CD4-positive, alpha-beta T cell (primary cell): ENCODE measurements around the gene ABCC3. TPM values are rescaled to one million over a fixed set of nuclear protein-coding genes. Genes with fewer than 3 reads are reported as not detected.

Source experiments
- ATAC-seq: fragments of 200-7000 bp; cut with Tn5 transposase; one replicate; pipeline ENCODE4 v1.10.0; 2022; ENCODE audit warnings: mild to moderate bottlenecking; ENCODE audit not compliant: poor library complexity
- CTCF ChIA-PET: fragments of 350-600 bp; sonication (Branson Sonifier 250); formaldehyde crosslinking; loops from one replicate; lab custom pipeline; 2021; ENCODE audit warnings: antibody characterized with exemption, inconsistent platforms; lab: Charles Lee
- POLR2A ChIA-PET: fragments of 350-600 bp; sonication (Branson Sonifier 250); formaldehyde crosslinking; loops from one replicate; lab custom pipeline; 2021; ENCODE audit warnings: antibody characterized with exemption, inconsistent platforms; lab: Charles Lee
- DNase-seq, 14 experiments: peaks; one replicate each; pipeline ENCODE4 v3.0.0-alpha.2; 2013 to 2020; ENCODE audit warnings: mixed read lengths in 2 of 14
- H3K27ac ChIP-seq, 2 donors: one replicate each; pipeline versions ENCODE4 v1.5.1 to v1.7.0; 2013; ENCODE audit warnings: low read length in 2 of 2, low read depth in 1 of 2, mild to moderate bottlenecking in 1 of 2
- H3K27me3 ChIP-seq, 2 experiments: 1 replicate in 1 of 2; 2 replicates in 1 of 2; pipeline versions ENCODE4 v1.6.1 to v1.7.0; 2013; ENCODE audit warnings: low read length in 2 of 2, control low read depth in 1 of 2, mild to moderate bottlenecking in 1 of 2, moderate library complexity in 1 of 2; ENCODE audit not compliant: insufficient read depth in 2 of 2, control insufficient read depth in 1 of 2
- H3K36me3 ChIP-seq: one replicate; pipeline ENCODE4 v1.6.1; 2013; ENCODE audit warnings: low read length, control low read depth; ENCODE audit not compliant: insufficient read depth
- H3K4me1 ChIP-seq: one replicate; pipeline ENCODE4 v1.6.1; 2013; ENCODE audit warnings: low read length, control low read depth; ENCODE audit not compliant: insufficient read depth
- H3K4me3 ChIP-seq: one replicate; pipeline ENCODE4 v1.5.1; 2013; ENCODE audit warnings: mild to moderate bottlenecking, low read length, moderate library complexity
- H3K9me3 ChIP-seq, 2 experiments: 1 replicate in 1 of 2; 2 replicates in 1 of 2; pipeline versions ENCODE4 v1.6.1 to v1.7.0; 2013; ENCODE audit warnings: low read length in 2 of 2, mild to moderate bottlenecking in 2 of 2, control low read depth in 1 of 2, moderate library complexity in 1 of 2; ENCODE audit not compliant: control insufficient read depth in 1 of 2, insufficient read depth in 1 of 2
- H3K27ac Mint-ChIP-seq: one replicate; pipeline ENCODE4 v1.8.0; 2020; ENCODE audit warnings: mixed read lengths
- H3K27me3 Mint-ChIP-seq: one replicate; pipeline ENCODE4 v1.8.0; 2021; ENCODE audit warnings: mixed read lengths
- H3K36me3 Mint-ChIP-seq: one replicate; pipeline ENCODE4 v1.8.0; 2021; ENCODE audit warnings: low read depth, mixed read lengths
- H3K4me1 Mint-ChIP-seq: one replicate; pipeline ENCODE4 v1.8.0; 2021; ENCODE audit warnings: low read depth, mixed read lengths
- H3K4me3 Mint-ChIP-seq: one replicate; pipeline ENCODE4 v1.8.0; 2020; ENCODE audit warnings: mild to moderate bottlenecking, mixed read lengths
- H3K9me3 Mint-ChIP-seq: one replicate; pipeline ENCODE4 v1.8.0; 2020; ENCODE audit warnings: mixed read lengths
- CTCF ChIP-seq: fragments of 200-600 bp; IDR thresholded peaks from one replicate; pipeline ENCODE4 v1.8.0; 2022; ENCODE audit warnings: antibody characterized with exemption, mild to moderate bottlenecking
- intact Hi-C, 2 experiments: fragments of 100-400 bp; cut with DNase I in 1 of 2; cut with micrococcal nuclease in 1 of 2; formaldehyde crosslinking; loops; one replicate each; pipeline versions ENCODE4 v1.15.1 to v1.9.0; 2023 to 2025; cut with DNase I, micrococcal nuclease
- total RNA-seq, 174 experiments: library from RNA in 2 of 174; stranded (reverse) in 2 of 174; gene quantifications; one replicate each; pipeline ENCODE4 v1.2.3 and lab custom pipeline; 2021 to 2026

Gene ABCC3
- total RNA-seq, 2 experiments from 2014 or later = 0.19 TPM; not detected in 1

GRCh38 chr17:50685334-50685665 lies 50.6 kb downstream of the ABCC3 start:
- Mint-ChIP-seq H3K4me1 (no peaks in the 10 kb centered on the region), H3K4me3 (no peak overlapping the region), H3K27ac (no peak overlapping the region), H3K36me3 (no peaks in the 10 kb centered on the region), H3K27me3 (peaks cover 18% of the 10 kb centered on the region), H3K9me3 (no peaks in the 10 kb centered on the region)
- Histone ChIP-seq H3K27me3 (no peaks in the 10 kb centered on the region), H3K4me3 (no peak overlapping the region), H3K36me3 (no peaks in the 10 kb centered on the region), H3K4me1 (no peaks in the 10 kb centered on the region), H3K9me3 (no peaks in the 10 kb centered on the region), H3K27ac (no peak overlapping the region)
- no peak for ATAC-seq
- ChIA-PET POLR2A (no interaction called here), CTCF (interaction anchor here (0.6 kb wide), 1 partner anchor 93 kb away, joined by 3 read pairs; no protein-coding TSS in a partner anchor)
- TF ChIP-seq CTCF = no peak
- DNase-seq = no peak
- intact Hi-C loops = no loop called here

- CTCF ChIA-PET = interaction anchor here (0.6 kb wide), 1 partner anchor 92 kb away, joined by 3 read pairs; no protein-coding TSS in a partner anchor
- H3K36me3 Mint-ChIP-seq = no peaks in the 10 kb centered on the region
These were observed 51.2 kb downstream of the ABCC3 start for GRCh38 chr17:50685691-50686493.

GRCh38 chr17:50686494-50687199 lies 52.0 kb downstream of the ABCC3 start:
- POLR2A ChIA-PET = no interaction called here
- no peaks in the 10 kb centered on the region for H3K4me1 ChIP-seq
- ATAC-seq (no peak), DNase-seq (no peak)
- Mint-ChIP-seq H3K36me3 (no peaks in the 10 kb centered on the region), H3K27me3 (peaks cover 11% of the 10 kb centered on the region), H3K27ac (no peak overlapping the region), H3K9me3 (no peaks in the 10 kb centered on the region), H3K4me3 (no peak overlapping the region), H3K4me1 (no peaks in the 10 kb centered on the region)
- no peak overlapping the region for H3K4me3 ChIP-seq
- intact Hi-C loops = no loop called here
- H3K9me3 ChIP-seq = no peaks in the 10 kb centered on the region
- TF ChIP-seq CTCF = no peak
- H3K27me3 ChIP-seq = no peaks in the 10 kb centered on the region
- H3K27ac ChIP-seq = no peak overlapping the region
- no peaks in the 10 kb centered on the region for H3K36me3 ChIP-seq
- CTCF ChIA-PET = no interaction called here

More at GRCh38 chr17:50685691-50686493, 51.2 kb downstream of the ABCC3 start:
- no peak overlapping the region for H3K27ac ChIP-seq
- no peak for TF ChIP-seq CTCF
- H3K27me3 ChIP-seq = no peaks in the 10 kb centered on the region
- Mint-ChIP-seq H3K27me3 (peaks cover 18% of the 10 kb centered on the region), H3K27ac (no peak overlapping the region), H3K9me3 (no peaks in the 10 kb centered on the region), H3K4me3 (no peak overlapping the region), H3K4me1 (no peaks in the 10 kb centered on the region)
- DNase-seq (no peak), ATAC-seq (no peak)
- H3K4me3 ChIP-seq = no peak overlapping the region
- H3K4me1 ChIP-seq = no peaks in the 10 kb centered on the region
- no peaks in the 10 kb centered on the region for H3K36me3 ChIP-seq
- intact Hi-C loops = no loop called here
- no peaks in the 10 kb centered on the region for H3K9me3 ChIP-seq
- POLR2A ChIA-PET = no interaction called here
